KMS-11 (cell line): ENCODE measurements around the gene GTF3C1.
"Not testable (repeated sequence)": the region's sequence is repeated elsewhere in the genome, so short reads cannot be mapped to it uniquely, and the experiment has no call there.

Experiments
- H2AFZ ChIP-seq: fragments of 200-600 bp; sonication (generic); 2 replicates; pipeline ENCODE4 v1.6.1; 2016; ENCODE audit warnings: antibody characterized with exemption, mixed run types, low read depth
- H3K27ac ChIP-seq: fragments of 200-600 bp; sonication (generic); 2 replicates; pipeline ENCODE4 v1.6.1; 2016; ENCODE audit warnings: mild to moderate bottlenecking, mixed run types
- H3K27me3 ChIP-seq: fragments of 200-600 bp; sonication (generic); 2 replicates; pipeline ENCODE4 v1.6.1; 2017; ENCODE audit warnings: mild to moderate bottlenecking, low read depth, mixed run types, moderate library complexity; ENCODE audit not compliant: insufficient read depth
- H3K36me3 ChIP-seq: fragments of 200-600 bp; sonication (generic); 2 replicates; pipeline ENCODE4 v1.6.1; 2017; ENCODE audit warnings: mild to moderate bottlenecking, mixed run types; ENCODE audit not compliant: insufficient read depth
- H3K4me1 ChIP-seq: fragments of 200-600 bp; sonication (generic); 2 replicates; pipeline ENCODE4 v1.6.1; 2016; ENCODE audit warnings: mild to moderate bottlenecking, low read depth, mixed run types; ENCODE audit not compliant: poor library complexity, severe bottlenecking
- H3K4me2 ChIP-seq: fragments of 200-600 bp; sonication (generic); 2 replicates; pipeline ENCODE4 v1.7.0; 2016; ENCODE audit warnings: mild to moderate bottlenecking, mixed run types
- H3K4me3 ChIP-seq: fragments of 200-600 bp; sonication (generic); IDR thresholded peaks from 2 replicates; pipeline ENCODE4 v1.6.1; 2017; ENCODE audit warnings: low read depth, low read length, mixed read lengths; ENCODE audit not compliant: insufficient read depth
- H3K79me2 ChIP-seq: fragments of 200-600 bp; sonication (generic); 2 replicates; pipeline ENCODE4 v1.6.1; 2016; ENCODE audit warnings: low read depth, mixed run types; ENCODE audit not compliant: insufficient read depth
- H3K9ac ChIP-seq: fragments of 200-600 bp; sonication (generic); 2 replicates; pipeline ENCODE4 v1.6.1; 2016; ENCODE audit warnings: mild to moderate bottlenecking, mixed run types
- H4K20me1 ChIP-seq: fragments of 200-600 bp; sonication (generic); 2 replicates; pipeline ENCODE4 v1.6.1; 2016; ENCODE audit warnings: mild to moderate bottlenecking, mixed run types; ENCODE audit not compliant: insufficient read depth
- TF ChIP-seq, protein P1 (sequence below): fragments of 200-600 bp; sonication (generic); conservative IDR thresholded peaks from 2 replicates; pipeline ENCODE4 v1.6.1; 2017; ENCODE audit warnings: low read depth, mild to moderate bottlenecking, antibody characterized with exemption, low read length, moderate library complexity, mixed read lengths

Gene GTF3C1

DNA sequence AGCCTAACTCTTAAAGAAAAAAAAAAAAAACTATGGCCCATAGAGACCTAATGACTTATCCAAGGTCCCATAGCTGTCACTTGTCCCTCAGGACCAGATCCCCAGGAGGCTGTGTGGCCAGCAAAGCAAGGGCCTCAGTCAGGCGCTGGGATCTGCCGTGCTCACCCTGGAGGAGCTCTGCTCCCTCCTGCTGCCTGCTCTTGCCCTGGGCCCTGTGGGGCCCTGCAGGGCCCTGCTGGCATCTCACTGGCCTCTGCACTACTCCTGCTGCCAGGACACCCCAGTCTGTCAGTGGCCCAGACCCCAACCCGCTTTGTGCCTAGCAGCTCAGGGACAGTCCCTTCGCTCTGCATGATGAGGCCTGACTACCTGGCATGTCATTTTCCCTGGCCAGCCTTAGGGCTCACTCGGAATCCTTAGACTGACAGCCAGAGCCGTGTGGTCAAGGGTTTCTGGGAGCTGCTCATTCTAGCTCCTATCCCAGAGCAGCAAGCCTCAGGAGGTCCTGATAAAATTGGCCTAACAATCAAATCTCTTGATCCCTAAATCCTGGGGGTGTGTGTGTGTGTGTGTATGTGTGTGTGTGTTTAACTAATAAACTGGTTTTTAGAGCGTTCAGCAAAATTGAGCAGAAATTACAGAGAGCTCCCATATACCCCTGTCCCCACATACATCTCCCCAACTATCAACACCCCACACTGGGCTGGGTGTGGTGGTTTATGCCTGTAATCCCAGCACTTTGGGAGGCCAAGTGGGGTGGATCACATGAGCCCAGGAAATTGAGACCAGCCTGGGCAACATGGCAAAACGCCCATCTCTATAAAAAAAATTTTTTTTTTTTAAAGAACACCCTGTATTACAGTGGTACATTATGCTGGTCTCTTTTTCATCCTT, 22.0 kb upstream of the GTF3C1 start:
- Histone ChIP-seq H2AFZ (no peak overlapping the region), H3K4me2 (no peak overlapping the region), H3K36me3 (no peaks in the 10 kb centered on the region), H3K27ac (no peak overlapping the region), H3K4me1 (no peaks in the 10 kb centered on the region), H3K9ac (no peak overlapping the region), H4K20me1 (no peaks in the 10 kb centered on the region), H3K4me3 (no peak overlapping the region), H3K79me2 (no peaks in the 10 kb centered on the region), H3K27me3 (no peaks in the 10 kb centered on the region)
- TF ChIP-seq, protein P1, sequence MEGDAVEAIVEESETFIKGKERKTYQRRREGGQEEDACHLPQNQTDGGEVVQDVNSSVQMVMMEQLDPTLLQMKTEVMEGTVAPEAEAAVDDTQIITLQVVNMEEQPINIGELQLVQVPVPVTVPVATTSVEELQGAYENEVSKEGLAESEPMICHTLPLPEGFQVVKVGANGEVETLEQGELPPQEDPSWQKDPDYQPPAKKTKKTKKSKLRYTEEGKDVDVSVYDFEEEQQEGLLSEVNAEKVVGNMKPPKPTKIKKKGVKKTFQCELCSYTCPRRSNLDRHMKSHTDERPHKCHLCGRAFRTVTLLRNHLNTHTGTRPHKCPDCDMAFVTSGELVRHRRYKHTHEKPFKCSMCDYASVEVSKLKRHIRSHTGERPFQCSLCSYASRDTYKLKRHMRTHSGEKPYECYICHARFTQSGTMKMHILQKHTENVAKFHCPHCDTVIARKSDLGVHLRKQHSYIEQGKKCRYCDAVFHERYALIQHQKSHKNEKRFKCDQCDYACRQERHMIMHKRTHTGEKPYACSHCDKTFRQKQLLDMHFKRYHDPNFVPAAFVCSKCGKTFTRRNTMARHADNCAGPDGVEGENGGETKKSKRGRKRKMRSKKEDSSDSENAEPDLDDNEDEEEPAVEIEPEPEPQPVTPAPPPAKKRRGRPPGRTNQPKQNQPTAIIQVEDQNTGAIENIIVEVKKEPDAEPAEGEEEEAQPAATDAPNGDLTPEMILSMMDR: no peak

DNA sequence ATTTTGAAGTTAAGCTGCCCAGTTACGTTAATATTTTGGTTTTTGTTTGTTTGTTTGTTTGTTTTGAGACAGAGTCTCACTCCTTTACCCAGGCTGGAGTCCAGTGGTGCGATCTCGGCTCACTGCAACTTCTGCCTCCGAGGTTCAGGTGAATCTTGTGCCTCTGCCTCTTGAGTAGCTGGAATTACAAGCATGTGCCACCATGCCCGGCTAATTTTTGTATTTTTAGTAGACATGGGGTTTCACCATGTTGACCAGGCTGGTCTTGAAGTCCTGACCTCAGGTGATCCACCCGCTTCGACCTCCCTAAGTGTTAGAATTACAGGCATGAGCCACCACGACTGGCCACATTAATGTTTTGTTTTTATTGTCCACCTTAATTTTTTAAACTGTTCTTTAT, 21.3 kb upstream of the GTF3C1 start:
- not testable (repeated sequence) for H3K4me2 ChIP-seq, H3K4me3 ChIP-seq, H3K9ac ChIP-seq

DNA sequence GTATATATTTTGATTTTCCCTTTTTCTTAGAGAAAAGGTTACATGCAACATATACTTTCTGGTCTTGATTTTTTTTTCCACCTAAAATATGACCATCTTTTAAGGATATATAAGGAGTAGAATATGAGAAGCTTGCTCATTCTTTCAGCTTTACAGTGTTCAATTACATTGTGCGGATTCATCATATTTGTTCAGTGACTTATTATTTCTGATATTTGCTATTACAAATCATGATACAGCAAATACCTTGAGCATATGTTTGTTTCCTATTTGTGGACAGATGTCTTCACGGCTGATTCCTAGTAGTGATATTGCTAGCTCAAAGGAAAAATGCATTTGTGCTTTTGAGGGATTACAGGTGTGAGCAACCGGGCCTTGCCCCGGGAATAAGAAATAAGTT, 18.4 kb upstream of the GTF3C1 start:
- H3K4me1 ChIP-seq: no peaks in the 10 kb centered on the region
- H3K4me2 ChIP-seq: no peak overlapping the region
- no peak overlapping the region for H3K27ac ChIP-seq
- no peaks in the 10 kb centered on the region for H3K36me3 ChIP-seq
- no peak overlapping the region for H2AFZ ChIP-seq
- H3K4me3 ChIP-seq: no peak overlapping the region
- H4K20me1 ChIP-seq: no peaks in the 10 kb centered on the region
- H3K27me3 ChIP-seq: no peaks in the 10 kb centered on the region
- H3K79me2 ChIP-seq: no peaks in the 10 kb centered on the region
- H3K9ac ChIP-seq: no peak overlapping the region
- TF ChIP-seq, protein P1: no peak

More for the DNA sequence above, 21.3 kb upstream of the GTF3C1 start:
- not testable (repeated sequence) for H4K20me1 ChIP-seq, H3K27me3 ChIP-seq, H3K27ac ChIP-seq, H3K4me1 ChIP-seq, H3K36me3 ChIP-seq, H3K79me2 ChIP-seq, H2AFZ ChIP-seq

DNA sequence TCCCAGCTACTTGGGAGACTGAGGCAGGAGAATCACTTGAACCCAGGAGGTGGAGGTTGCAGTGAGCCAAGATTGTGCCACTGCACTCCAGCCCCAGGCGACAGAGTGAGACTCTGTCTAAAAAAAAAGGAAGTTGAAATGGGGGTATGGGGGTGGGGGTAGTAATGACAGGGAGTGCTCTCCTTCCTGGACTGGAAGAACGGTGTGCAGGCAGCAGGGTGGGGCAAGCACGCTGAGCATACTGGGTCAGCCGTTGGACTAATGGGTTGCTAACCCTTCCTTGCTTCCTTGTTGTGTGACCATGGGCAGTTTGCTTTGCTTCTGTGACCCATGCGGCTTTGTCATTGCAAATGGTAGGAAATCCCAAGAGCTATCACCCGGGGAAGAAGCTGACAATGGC, 16.7 kb upstream of the GTF3C1 start:
- Histone ChIP-seq H2AFZ (no peak overlapping the region), H3K4me1 (no peaks in the 10 kb centered on the region), H3K79me2 (no peaks in the 10 kb centered on the region), H3K36me3 (no peaks in the 10 kb centered on the region), H3K9ac (no peak overlapping the region), H3K27me3 (no peaks in the 10 kb centered on the region), H3K4me3 (no peak overlapping the region), H4K20me1 (no peaks in the 10 kb centered on the region; the same call in 1 of the 2 replicates), H3K4me2 (no peak overlapping the region), H3K27ac (no peak overlapping the region)
- TF ChIP-seq, protein P1: no peak

DNA sequence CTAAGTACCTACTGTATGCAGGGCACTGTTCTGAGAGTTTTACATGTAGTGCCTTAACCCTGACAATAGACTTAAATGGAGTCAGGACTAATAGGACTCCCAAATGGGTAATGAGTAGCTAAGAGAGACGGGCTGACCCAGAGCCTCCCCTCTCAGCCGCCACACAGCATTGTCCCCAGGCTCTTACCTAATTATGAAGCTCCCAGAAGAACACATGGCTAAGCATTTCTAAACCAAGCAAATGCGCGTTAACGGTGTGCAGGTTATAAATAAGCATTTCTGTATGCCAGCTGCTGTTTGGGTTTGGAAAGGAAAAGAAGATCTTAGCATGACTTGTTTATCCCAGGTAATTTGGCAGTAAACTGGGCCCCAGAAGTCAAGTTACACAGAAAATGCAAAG, 14.5 kb upstream of the GTF3C1 start:
- TF ChIP-seq, protein P1: no peak
- Histone ChIP-seq H3K9ac (no peak overlapping the region), H3K4me3 (no peak overlapping the region), H3K79me2 (no peaks in the 10 kb centered on the region), H4K20me1 (no peaks in the 10 kb centered on the region; the same call in 1 of the 2 replicates), H3K27me3 (no peaks in the 10 kb centered on the region), H3K4me2 (no peak overlapping the region), H3K27ac (no peak overlapping the region), H2AFZ (no peak overlapping the region), H3K4me1 (no peaks in the 10 kb centered on the region), H3K36me3 (no peaks in the 10 kb centered on the region)
